Measurements from ENCODE around the gene EIF5A. TPM values are rescaled to one million over a fixed set of nuclear protein-coding genes. Genes with fewer than 3 reads are reported as not detected.

The EIF5A gene
- total and polyA plus RNA-seq, 8 donors, result 86.9 to 438 (median 163) TPM

- Histone ChIP-seq H3K27ac (peak overlapping the region; percentile 40 to 92 (median 83)), H3K9me3 (no peaks in the 10 kb centered on the region), H3K27me3 (peaks cover 0 to 39% (median 16%) of the 10 kb centered on the region in 3 donors), H3K36me3 (peaks cover 0 to 21% (median 4%) of the 10 kb centered on the region in 4 donors), H3K4me1 (peaks cover 20 to 43% (median 35%) of the 10 kb centered on the region in 4 donors), H3K4me3 (peak overlapping the region; percentile 43 to 60 (median 54))
- no peak for TF ChIP-seq EP300 (IDR thresholded peaks at IDR 0.05)
- TF ChIP-seq CTCF (IDR thresholded peaks at IDR 0.05), result no peak
- TF ChIP-seq POLR2AphosphoS5 (IDR thresholded peaks at IDR 0.05), result no peak
- no peak for TF ChIP-seq POLR2A (IDR thresholded peaks at IDR 0.05)
- WGBS, 5 donors, result 3 to 12% (median 5%) methylated on average over 31 to 43 of the region's 43 CpGs
- DNase-seq, result peak in 1 of 2 donors; percentile 67
- intact Hi-C loops (cut with DNase I; ENCODE audit: low total_unique reads), result no loop called here
Measured at GRCh38 chr17:7281953-7282751, 25.3 kb upstream of the EIF5A start.

GRCh38 chr17:7282752-7283321 is 24.6 kb upstream of the EIF5A start:
- TF ChIP-seq CTCF (IDR thresholded peaks at IDR 0.05) (no peak), POLR2AphosphoS5 (IDR thresholded peaks at IDR 0.05) (peak in 1 of 3 donors; percentile 27)
- Histone ChIP-seq H3K4me1 (peaks cover 20 to 43% (median 35%) of the 10 kb centered on the region in 4 donors), H3K4me3 (peak overlapping the region; percentile 43 to 60 (median 54)), H3K36me3 (peaks cover 0 to 21% (median 4%) of the 10 kb centered on the region in 4 donors), H3K9me3 (no peaks in the 10 kb centered on the region), H3K27ac (peak overlapping the region in 4 of 5 donors; percentile 81 to 92 (median 84)), H3K27me3 (peaks cover 0 to 40% (median 16%) of the 10 kb centered on the region in 3 donors)
- 28 to 55% (median 52%) methylated on average over 4 to 6 of the region's 6 CpGs for WGBS, 5 donors
- intact Hi-C loops (cut with DNase I; ENCODE audit: low total_unique reads), result no loop called here
- peak in 1 of 2 donors; percentile 42 for DNase-seq

- Histone ChIP-seq H3K4me1 (peaks cover 20 to 43% (median 35%) of the 10 kb centered on the region in 4 donors), H3K27ac (peak overlapping the region in 3 of 5 donors; percentile 37 to 92 (median 83))
Measured at GRCh38 chr17:7283471-7284216, 23.8 kb upstream of the EIF5A start.

More at GRCh38 chr17:7283471-7284216, 23.8 kb upstream of the EIF5A start:
- Histone ChIP-seq H3K9me3 (no peaks in the 10 kb centered on the region), H3K27me3 (peaks cover 0 to 48% (median 16%) of the 10 kb centered on the region in 3 donors), H3K36me3 (peaks cover 0 to 21% (median 4%) of the 10 kb centered on the region in 4 donors), H3K4me3 (peak overlapping the region in 3 of 4 donors; percentile 43 to 60 (median 52))
- no peak for DNase-seq
- TF ChIP-seq POLR2A (IDR thresholded peaks at IDR 0.05) (no peak), POLR2AphosphoS5 (IDR thresholded peaks at IDR 0.05) (no peak), CTCF (IDR thresholded peaks at IDR 0.05) (no peak), EP300 (IDR thresholded peaks at IDR 0.05) (no peak)
- 79 to 87% (median 85%) methylated on average over 13 to 18 of the region's 18 CpGs for WGBS, 5 donors
- intact Hi-C loops (cut with DNase I; ENCODE audit: low total_unique reads), result no loop called here
